BJ (cell line): ENCODE data around the gene EXOC3L4. TPM values are rescaled to one million over a fixed set of nuclear protein-coding genes. Genes with fewer than 3 reads are reported as not detected.

Experiments
- CTCF ChIA-PET: fragments of 350-600 bp; formaldehyde crosslinking; extraction: SDS; loops from one replicate; lab custom pipeline; 2021; ENCODE audit warnings: antibody characterized with exemption, inconsistent platforms; lab: Yijun Ruan, JAX
- POLR2A ChIA-PET: fragments of 300-600 bp; sonication (Branson Sonifier 250); formaldehyde crosslinking; extraction: SDS; loops from one replicate; lab custom pipeline; 2021; ENCODE audit warnings: antibody characterized with exemption; lab: Charles Lee
- DNase-seq: peaks from one replicate; pipeline ENCODE4 v3.0.0-alpha.2; 2011; ENCODE audit warnings: low read depth
- H3K27me3 ChIP-seq: 2 replicates; pipeline ENCODE4 v1.6.0; 2011; ENCODE audit warnings: low read length; ENCODE audit not compliant: control insufficient read depth, insufficient read depth
- H3K36me3 ChIP-seq: 2 replicates; pipeline ENCODE4 v1.5.1; 2011; ENCODE audit warnings: low read length; ENCODE audit not compliant: control insufficient read depth, insufficient read depth
- H3K4me3 ChIP-seq: 2 replicates; pipeline ENCODE4 v1.5.1; 2011; ENCODE audit warnings: low read depth, mild to moderate bottlenecking, control low read depth, low read length
- CTCF ChIP-seq: IDR thresholded peaks from 2 replicates; pipeline ENCODE4 v1.5.1; 2011; ENCODE audit warnings: low read depth, mild to moderate bottlenecking, control low read depth, inconsistent platforms, low read length, moderate library complexity; ENCODE audit not compliant: insufficient read depth
- polyA plus RNA-seq: library from polyadenylated mRNA; depleted of rRNA; stranded (reverse); fragments of >200 nt; gene quantifications from 2 replicates; pipeline ENCODE4 v1.2.3, GENCODE V29; 2011

The EXOC3L4 gene
- polyA plus RNA-seq, 1 experiment = not detected

DNA sequence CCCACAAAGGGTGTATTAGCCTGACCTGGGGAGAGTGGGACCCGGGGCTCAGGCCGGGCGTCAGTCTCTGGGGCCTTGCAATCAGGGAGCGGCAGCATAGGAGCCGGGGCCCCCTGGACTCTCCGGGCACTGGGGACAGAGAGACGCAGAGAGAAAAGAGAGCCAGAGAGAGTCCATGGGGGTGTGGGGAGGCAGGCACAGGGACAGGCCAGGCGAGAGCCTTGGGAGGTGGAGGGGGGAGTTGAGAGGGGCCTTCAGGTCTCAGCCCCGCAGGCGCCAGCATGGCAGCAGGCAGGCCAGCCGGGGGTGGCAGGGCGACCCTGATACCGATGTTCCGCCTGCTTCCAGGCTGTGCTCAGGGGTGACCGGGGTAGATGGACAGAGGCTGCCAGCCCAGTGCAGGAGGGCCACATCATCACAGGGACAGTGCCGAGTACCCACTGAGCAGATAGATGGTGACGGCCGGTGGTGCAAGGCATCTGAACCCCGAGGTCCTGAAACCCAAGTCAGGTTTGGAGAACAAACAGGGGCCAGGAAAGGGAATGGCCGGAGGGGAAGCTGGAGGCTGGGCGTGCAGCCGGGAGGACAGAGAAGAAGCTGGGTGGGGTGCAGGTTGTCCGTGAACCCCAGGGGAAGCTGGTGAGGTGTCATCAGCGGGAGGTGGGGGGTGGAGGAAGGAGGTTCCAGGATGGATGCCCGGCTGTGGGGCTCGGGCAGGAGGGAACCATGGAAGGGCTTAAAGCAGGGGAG, 2.9 kb downstream of the EXOC3L4 start:
- no peak for TF ChIP-seq CTCF
- peaks cover 15% of the 10 kb centered on the region for H3K27me3 ChIP-seq
- no peak for DNase-seq
- CTCF ChIA-PET = interaction anchor here (0.6 to 9.9 kb wide), 7 partner anchors 8 to 195 kb away, joined by 3 to 234 read pairs (median 4); no protein-coding TSS in a partner anchor
- POLR2A ChIA-PET = no interaction called here
- no peak overlapping the region for H3K4me3 ChIP-seq
- H3K36me3 ChIP-seq = no peaks in the 10 kb centered on the region

GRCh38 chr14:103097994-103098957, 3.8 kb downstream of the EXOC3L4 start:
- H3K36me3 ChIP-seq = no peaks in the 10 kb centered on the region
- POLR2A ChIA-PET = no interaction called here
- CTCF ChIA-PET = interaction anchor here (0.5 to 9.9 kb wide), 6 partner anchors 9 to 198 kb away, joined by 3 to 234 read pairs (median 4); no protein-coding TSS in a partner anchor
- no peak for DNase-seq
- peaks cover 20% of the 10 kb centered on the region for H3K27me3 ChIP-seq
- H3K4me3 ChIP-seq = no peak overlapping the region
- TF ChIP-seq CTCF = no peak

DNA sequence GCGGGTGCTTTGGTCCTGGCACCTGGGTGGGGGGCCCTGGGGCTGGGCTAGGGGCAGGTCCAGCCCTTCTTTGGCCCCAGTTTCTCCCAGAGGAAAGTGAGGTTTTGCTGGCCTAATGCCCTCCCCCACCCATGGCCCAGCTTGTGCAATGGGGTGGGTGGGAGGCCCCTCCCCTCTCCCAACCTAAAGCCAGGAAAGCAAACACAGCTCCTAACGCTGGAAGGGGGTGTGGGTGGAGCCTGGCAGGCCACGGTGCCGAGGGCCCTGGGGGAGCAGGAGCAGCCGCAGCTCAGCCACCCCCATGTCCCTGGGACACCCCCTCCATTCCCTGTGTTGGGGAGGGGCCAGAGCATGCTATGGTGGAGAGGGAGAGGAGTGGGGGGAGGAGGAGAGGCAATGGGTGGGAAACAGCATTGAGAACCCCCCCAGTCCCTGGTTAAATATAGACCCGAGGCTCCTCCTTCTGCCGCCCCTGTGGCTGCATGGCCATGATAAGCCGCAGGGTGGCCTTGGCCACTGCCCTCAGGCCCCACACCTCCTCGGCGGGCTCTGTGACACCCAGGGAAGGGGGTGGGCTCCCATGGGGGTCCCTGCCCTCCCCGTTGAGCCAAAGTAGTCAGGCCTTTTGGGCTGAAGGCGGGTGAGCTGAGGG, 4.7 kb downstream of the EXOC3L4 start:
- no peak for DNase-seq
- no peaks in the 10 kb centered on the region for H3K36me3 ChIP-seq
- H3K27me3 ChIP-seq = peaks cover 22% of the 10 kb centered on the region
- TF ChIP-seq CTCF = no peak
- ChIA-PET CTCF (interaction anchor here (0.5 to 9.9 kb wide), 6 partner anchors 24 to 197 kb away, joined by 3 to 315 read pairs (median 14); no protein-coding TSS in a partner anchor), POLR2A (no interaction called here)
- H3K4me3 ChIP-seq = no peak overlapping the region

DNA sequence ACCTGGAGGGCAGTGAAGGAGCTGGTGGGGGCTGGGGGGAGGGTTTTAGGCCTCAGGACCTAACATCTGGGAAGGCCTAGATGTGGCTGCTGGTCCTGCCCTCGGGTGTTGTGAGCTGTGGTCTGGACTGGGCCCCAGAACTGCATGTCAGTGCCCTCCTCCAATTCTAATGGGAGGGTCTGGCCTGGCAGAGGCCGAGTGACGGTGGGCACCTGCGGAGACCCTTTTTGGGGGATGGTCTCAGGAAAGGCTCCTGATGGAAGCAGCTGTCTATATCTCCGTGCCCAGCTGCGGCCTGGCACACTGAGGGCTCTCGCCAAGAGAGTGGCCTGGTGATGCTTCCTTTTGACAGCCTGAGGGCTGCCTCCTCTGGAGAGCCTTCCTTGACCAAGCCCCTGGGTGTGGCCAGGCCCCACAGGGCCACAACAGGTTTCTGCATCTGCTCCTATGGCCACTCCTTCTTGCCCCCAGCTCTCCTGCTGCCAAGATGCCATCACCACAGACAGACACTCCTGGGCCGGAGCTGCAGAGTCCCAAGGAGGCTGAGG, 5.3 kb downstream of the EXOC3L4 start:
- TF ChIP-seq CTCF = no peak
- ChIA-PET CTCF (interaction anchor here (1.1 to 9.9 kb wide), 4 partner anchors 25 to 189 kb away, joined by 3 to 315 read pairs (median 128); no protein-coding TSS in a partner anchor), POLR2A (no interaction called here)
- Histone ChIP-seq H3K4me3 (no peak overlapping the region), H3K36me3 (no peaks in the 10 kb centered on the region), H3K27me3 (peaks cover 26% of the 10 kb centered on the region)
- no peak for DNase-seq
